ENCODE results near the gene OBSCN.

Gene OBSCN

GRCh38 chr1:228311091-228311490 lies 103.2 kb downstream of the OBSCN start:
- TF ChIP-seq CTCF (IDR thresholded peaks at IDR 0.05): no peak

- no peak for TF ChIP-seq CTCF (IDR thresholded peaks at IDR 0.05)
Measured at GRCh38 chr1:228312136-228312764, 104.4 kb downstream of the OBSCN start.

- no peak for TF ChIP-seq CTCF (IDR thresholded peaks at IDR 0.05)
Measured at GRCh38 chr1:228313536-228314277, 105.9 kb downstream of the OBSCN start.

- no peak for TF ChIP-seq CTCF (IDR thresholded peaks at IDR 0.05)
Measured at GRCh38 chr1:228314315-228314657, 106.4 kb downstream of the OBSCN start.

GRCh38 chr1:228314658-228315483 lies 107.0 kb downstream of the OBSCN start:
- TF ChIP-seq CTCF (IDR thresholded peaks at IDR 0.05): no peak

- no peak for TF ChIP-seq CTCF (IDR thresholded peaks at IDR 0.05)
Measured at GRCh38 chr1:228315484-228315944, 107.7 kb downstream of the OBSCN start.

- no peak for TF ChIP-seq CTCF (IDR thresholded peaks at IDR 0.05)
Measured at GRCh38 chr1:228315945-228316588, 108.2 kb downstream of the OBSCN start.

Data from LNCAP (cell line).